ENCODE measurements around the gene PON3.

GRCh38 chr7:95330204-95330960, 65.8 kb downstream of the PON3 start:
- TF ChIP-seq JUNB (IDR thresholded peaks at IDR 0.05; ENCODE audit: unreplicated experiment) (no peak), EZH2 (IDR thresholded peaks at IDR 0.05; ENCODE audit: low read depth, unreplicated experiment) (no peak), CREB1 (CRISPR knock-in tag; IDR thresholded peaks at IDR 0.05; ENCODE audit: low read depth) (no peak)
- TF ChIP-seq, protein P1, sequence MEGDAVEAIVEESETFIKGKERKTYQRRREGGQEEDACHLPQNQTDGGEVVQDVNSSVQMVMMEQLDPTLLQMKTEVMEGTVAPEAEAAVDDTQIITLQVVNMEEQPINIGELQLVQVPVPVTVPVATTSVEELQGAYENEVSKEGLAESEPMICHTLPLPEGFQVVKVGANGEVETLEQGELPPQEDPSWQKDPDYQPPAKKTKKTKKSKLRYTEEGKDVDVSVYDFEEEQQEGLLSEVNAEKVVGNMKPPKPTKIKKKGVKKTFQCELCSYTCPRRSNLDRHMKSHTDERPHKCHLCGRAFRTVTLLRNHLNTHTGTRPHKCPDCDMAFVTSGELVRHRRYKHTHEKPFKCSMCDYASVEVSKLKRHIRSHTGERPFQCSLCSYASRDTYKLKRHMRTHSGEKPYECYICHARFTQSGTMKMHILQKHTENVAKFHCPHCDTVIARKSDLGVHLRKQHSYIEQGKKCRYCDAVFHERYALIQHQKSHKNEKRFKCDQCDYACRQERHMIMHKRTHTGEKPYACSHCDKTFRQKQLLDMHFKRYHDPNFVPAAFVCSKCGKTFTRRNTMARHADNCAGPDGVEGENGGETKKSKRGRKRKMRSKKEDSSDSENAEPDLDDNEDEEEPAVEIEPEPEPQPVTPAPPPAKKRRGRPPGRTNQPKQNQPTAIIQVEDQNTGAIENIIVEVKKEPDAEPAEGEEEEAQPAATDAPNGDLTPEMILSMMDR (conservative IDR thresholded peaks at IDR 0.05; ENCODE audit: low read depth in 2 of 2), result no peak
